ACHN (cell line): ENCODE measurements around the gene OTUD1.

Source experiments
- DNase-seq: peaks from one replicate; pipeline ENCODE4 v3.0.0-alpha.2; 2015
- in situ Hi-C: cut with HindIII; loops from 2 replicates; pipeline ENCODE4 v1.10.0; 2017; ENCODE audit warnings: low sequenced_read_pairs, low pct_ligation_motif_present, low pct_unique_long_range_greater_than_20kb

Gene OTUD1

DNA sequence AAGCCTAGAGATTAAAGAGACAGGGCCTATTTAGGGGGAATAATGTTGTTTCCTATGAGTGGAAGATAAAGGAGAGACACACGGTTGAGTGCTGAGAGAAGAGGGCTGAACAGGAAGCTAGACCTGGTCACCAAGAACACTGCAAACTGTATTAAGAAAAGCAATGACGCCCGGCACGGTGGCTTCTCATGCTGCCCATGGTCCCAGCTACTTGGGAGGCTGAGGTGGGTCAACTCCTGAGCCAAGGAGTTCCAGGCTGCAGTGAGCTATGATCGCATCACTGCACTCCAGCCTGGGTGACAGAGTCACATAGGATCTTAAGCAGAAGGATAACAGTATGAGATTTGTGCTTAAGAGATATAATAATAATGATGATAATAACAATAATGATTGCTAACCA is 19.7 kb upstream of the OTUD1 start:
- no peak for DNase-seq
- in situ Hi-C loops: no loop called here

DNA sequence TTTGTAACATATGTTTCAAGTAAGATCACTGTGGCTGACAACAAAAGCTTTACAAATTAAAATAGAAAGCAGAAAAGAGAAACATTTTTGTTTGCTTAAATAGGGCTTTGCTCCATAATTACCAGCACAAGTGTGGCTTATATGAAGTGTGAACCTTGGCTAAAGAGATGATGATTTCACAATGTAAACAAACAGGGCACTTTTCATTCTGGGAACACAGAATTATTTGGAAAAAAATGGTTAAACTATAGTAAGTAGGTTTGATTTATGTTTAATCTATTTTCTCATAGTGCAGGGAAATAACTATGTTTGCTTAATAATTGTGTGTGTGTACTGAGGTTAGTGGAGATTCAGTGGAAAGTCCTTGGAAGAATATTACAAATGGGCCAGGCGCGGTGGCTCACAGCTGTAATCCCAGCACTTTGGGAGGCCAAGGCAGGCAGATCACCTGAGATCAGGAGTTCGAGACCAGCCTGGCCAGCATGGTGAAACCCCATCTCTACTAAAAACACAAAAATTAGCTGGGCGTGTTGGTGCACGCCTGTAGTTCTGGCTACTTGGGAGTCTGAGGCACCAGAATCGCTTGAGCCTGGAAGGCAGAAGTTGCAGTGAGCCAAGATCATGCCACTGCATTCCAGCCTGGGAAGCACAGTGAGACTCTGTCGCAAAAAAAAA is 19.1 kb upstream of the OTUD1 start:
- DNase-seq: no peak
- in situ Hi-C loops: no loop called here

GRCh38 chr10:23421397-23421796 is 17.5 kb upstream of the OTUD1 start:
- in situ Hi-C loops: no loop called here
- no peak for DNase-seq

DNA sequence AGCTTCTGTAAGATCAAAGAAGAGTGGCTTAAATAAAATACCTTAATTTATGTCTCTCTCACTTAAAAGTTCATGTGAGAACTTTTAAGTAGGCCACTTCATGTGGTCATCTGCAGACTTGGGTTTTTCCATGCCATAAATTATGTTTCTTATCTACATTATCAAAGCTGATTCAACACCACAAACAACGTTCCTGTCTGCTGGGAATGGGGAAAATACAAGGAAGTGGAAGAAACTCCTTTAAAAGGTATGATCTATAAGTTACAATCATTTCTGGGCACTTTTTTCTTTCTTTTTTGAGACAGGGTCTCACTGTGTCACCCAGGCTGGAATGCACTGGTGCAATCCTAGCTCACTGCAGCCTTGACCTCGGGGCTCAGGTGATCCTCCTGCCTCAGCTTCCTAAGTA is 16.9 kb upstream of the OTUD1 start:
- in situ Hi-C loops: no loop called here
- DNase-seq: no peak

- no peak for DNase-seq
- in situ Hi-C loops: no loop called here
Measured at GRCh38 chr10:23432166-23432565, 6.7 kb upstream of the OTUD1 start.

- DNase-seq: no peak
- in situ Hi-C loops: no loop called here
Measured at GRCh38 chr10:23432639-23433038, 6.2 kb upstream of the OTUD1 start.

GRCh38 chr10:23433701-23434100 is 5.2 kb upstream of the OTUD1 start:
- in situ Hi-C loops: no loop called here

GRCh38 chr10:23435378-23435777 is 3.5 kb upstream of the OTUD1 start:
- DNase-seq: no peak
- in situ Hi-C loops: no loop called here

More at GRCh38 chr10:23433701-23434100, 5.2 kb upstream of the OTUD1 start:
- no peak for DNase-seq

- DNase-seq: no peak
- in situ Hi-C loops: no loop called here
Measured at GRCh38 chr10:23436983-23437382, 1.9 kb upstream of the OTUD1 start.

DNA sequence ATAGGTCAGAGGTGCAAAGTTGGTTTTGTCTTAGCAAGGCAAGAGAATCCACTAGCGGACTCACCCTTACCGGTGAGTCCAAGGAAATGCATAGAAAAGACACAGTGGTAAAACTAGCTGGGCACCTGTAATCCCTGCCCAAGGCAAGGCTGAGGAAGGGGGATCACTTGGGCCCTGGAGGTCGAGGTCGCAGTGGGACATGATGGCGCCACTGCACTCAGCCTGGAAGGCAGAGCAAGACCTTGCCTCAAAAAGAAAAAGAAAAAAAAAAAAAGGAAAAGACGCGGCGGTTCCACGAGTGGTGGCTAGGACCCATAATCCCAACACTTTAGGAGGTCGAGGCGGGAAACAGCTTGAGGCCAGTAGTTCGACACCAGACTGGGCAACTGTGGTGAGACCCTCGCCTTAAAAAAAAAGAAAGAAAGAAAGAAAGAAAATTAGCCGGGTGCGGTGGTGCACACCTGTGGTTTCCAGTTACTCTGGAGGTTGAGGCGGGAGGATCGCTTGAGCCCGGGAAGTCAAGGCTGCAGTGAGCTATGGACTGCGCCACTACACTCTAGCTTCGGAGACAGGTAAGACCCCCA is 820 bp upstream of the OTUD1 start:
- no peak for DNase-seq
- in situ Hi-C loops: no loop called here

DNA sequence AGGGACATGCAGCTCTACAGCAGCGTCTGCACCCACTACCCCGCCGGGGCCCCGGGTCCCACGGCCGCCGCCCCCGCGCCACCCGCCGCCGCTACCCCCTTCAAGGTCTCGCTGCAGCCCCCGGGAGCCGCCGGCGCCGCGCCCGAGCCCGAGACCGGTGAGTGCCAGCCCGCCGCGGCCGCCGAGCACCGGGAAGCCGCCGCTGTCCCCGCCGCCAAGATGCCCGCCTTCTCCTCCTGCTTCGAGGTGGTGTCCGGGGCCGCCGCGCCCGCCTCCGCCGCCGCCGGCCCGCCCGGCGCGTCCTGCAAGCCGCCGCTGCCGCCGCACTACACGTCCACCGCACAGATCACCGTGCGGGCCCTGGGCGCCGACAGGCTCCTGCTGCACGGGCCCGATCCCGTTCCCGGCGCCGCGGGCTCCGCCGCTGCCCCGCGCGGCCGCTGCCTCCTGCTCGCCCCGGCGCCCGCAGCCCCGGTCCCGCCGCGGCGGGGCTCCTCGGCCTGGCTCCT is 631 bp downstream of the OTUD1 start:
- in situ Hi-C loops: no loop called here
- peak; percentile 2 for DNase-seq

- peak; percentile 2 for DNase-seq
- in situ Hi-C loops: no loop called here
Measured at GRCh38 chr10:23439961-23440889, 1.4 kb downstream of the OTUD1 start.

DNA sequence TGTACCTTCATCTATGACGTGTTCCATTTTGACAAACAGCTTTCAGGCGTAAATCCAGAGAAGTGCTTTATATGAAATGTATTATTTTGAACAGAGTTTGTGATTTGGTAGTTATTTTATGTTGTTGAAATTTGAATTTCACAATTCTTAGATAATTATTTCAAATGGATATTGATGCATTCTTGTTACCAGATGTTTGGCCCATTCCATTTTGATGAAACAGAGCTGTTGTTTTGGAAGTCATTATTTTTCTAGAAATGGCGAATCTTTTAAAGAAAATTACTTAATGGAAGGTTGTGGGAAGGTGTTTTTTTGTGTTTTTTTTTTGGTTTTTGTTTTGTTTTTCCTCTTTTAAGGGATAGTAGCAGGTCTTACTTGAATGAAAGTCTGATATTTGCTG is 2.4 kb downstream of the OTUD1 start:
- in situ Hi-C loops: no loop called here

DNA sequence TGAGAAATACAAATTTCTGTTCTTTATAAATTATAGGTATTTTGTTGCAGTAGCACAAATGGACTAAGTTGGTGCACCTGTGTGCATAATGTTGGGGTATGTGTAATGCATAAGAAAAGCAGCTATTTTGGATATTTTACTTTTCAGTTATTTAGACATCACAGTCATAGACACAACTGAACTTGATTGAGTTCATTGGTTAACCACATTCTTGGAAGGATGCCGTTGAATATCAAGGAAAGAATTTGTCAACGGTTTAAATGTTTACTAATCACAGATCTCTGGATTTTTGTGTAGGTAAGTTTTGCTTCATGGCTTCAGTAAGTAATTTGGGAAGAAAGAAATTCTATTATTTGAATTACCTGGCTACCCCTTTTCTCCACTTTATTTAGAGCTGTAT is 4.1 kb downstream of the OTUD1 start:
- in situ Hi-C loops: no loop called here
- DNase-seq: no peak

More for the DNA sequence above, 2.4 kb downstream of the OTUD1 start:
- DNase-seq: no peak

GRCh38 chr10:23445591-23445990 is 6.7 kb downstream of the OTUD1 start:
- in situ Hi-C loops: no loop called here
- no peak for DNase-seq

GRCh38 chr10:23448323-23448722 is 9.4 kb downstream of the OTUD1 start:
- DNase-seq: no peak
- in situ Hi-C loops: no loop called here

GRCh38 chr10:23448802-23449570 is 10.1 kb downstream of the OTUD1 start:
- DNase-seq: no peak
- in situ Hi-C loops: no loop called here

GRCh38 chr10:23452033-23452655 is 13.3 kb downstream of the OTUD1 start:
- in situ Hi-C loops: no loop called here
- DNase-seq: no peak
